ENCODE data around the gene METTL23. TPM values are rescaled to one million over a fixed set of nuclear protein-coding genes. Genes with fewer than 3 reads are reported as not detected.

Gene METTL23
- total RNA-seq, 4 donors from 2014 or later, result 20.6 to 29.9 (median 23.0) TPM

- Histone ChIP-seq H3K27ac (peak overlapping the region; percentile 11), H3K9me3 (no peaks in the 10 kb centered on the region), H3K4me1 (peaks cover 68% of the 10 kb centered on the region), H3K27me3 (no peaks in the 10 kb centered on the region), H3K4me3 (peak overlapping the region; percentile 82), H3K36me3 (peaks cover 44% of the 10 kb centered on the region)
- no peak for DNase-seq (ENCODE audit: low spot score in 2 of 2)
- 16% methylated on average over 5 of the region's 5 CpGs for WGBS
- TF ChIP-seq CTCF (IDR thresholded peaks at IDR 0.05), result no peak
- TF ChIP-seq POLR2AphosphoS5 (IDR thresholded peaks at IDR 0.05), result no peak
- TF ChIP-seq POLR2A (IDR thresholded peaks at IDR 0.05), result no peak
- no peak for TF ChIP-seq EP300 (IDR thresholded peaks at IDR 0.05)
Measured at GRCh38 chr17:76735006-76735405, 8.4 kb downstream of the METTL23 start.

- Histone ChIP-seq H3K27ac (peak overlapping the region; percentile 98), H3K4me1 (peaks cover 71% of the 10 kb centered on the region), H3K9me3 (no peaks in the 10 kb centered on the region), H3K36me3 (peaks cover 40% of the 10 kb centered on the region), H3K27me3 (no peaks in the 10 kb centered on the region), H3K4me3 (peak overlapping the region; percentile 82)
- no peak for DNase-seq (ENCODE audit: low spot score in 2 of 2)
- TF ChIP-seq EP300 (IDR thresholded peaks at IDR 0.05) (no peak), CTCF (IDR thresholded peaks at IDR 0.05) (no peak), POLR2AphosphoS5 (IDR thresholded peaks at IDR 0.05) (no peak), POLR2A (IDR thresholded peaks at IDR 0.05) (no peak)
- 2% methylated on average over 20 of the region's 20 CpGs for WGBS
Measured at GRCh38 chr17:76735586-76736348, 9.1 kb downstream of the METTL23 start.

- Histone ChIP-seq H3K9me3 (no peaks in the 10 kb centered on the region), H3K27ac (peak overlapping the region; percentile 98), H3K4me1 (peaks cover 64% of the 10 kb centered on the region), H3K36me3 (peaks cover 37% of the 10 kb centered on the region), H3K4me3 (peak overlapping the region; percentile 82), H3K27me3 (no peaks in the 10 kb centered on the region)
- DNase-seq (ENCODE audit: low spot score in 2 of 2), result peak; percentile 85 to 91
- WGBS, result 0% methylated on average over 16 of the region's 117 CpGs
- TF ChIP-seq EP300 (IDR thresholded peaks at IDR 0.05), result no peak
- peak in 2 of 3 donors; percentile 30 to 46 for TF ChIP-seq POLR2AphosphoS5 (IDR thresholded peaks at IDR 0.05)
- peak in 1 of 2 donors; percentile 17 for TF ChIP-seq CTCF (IDR thresholded peaks at IDR 0.05)
- peak in 1 of 2 donors; percentile 45 for TF ChIP-seq POLR2A (IDR thresholded peaks at IDR 0.05)
Measured at GRCh38 chr17:76736349-76737081, 9.9 kb downstream of the METTL23 start.

DNA sequence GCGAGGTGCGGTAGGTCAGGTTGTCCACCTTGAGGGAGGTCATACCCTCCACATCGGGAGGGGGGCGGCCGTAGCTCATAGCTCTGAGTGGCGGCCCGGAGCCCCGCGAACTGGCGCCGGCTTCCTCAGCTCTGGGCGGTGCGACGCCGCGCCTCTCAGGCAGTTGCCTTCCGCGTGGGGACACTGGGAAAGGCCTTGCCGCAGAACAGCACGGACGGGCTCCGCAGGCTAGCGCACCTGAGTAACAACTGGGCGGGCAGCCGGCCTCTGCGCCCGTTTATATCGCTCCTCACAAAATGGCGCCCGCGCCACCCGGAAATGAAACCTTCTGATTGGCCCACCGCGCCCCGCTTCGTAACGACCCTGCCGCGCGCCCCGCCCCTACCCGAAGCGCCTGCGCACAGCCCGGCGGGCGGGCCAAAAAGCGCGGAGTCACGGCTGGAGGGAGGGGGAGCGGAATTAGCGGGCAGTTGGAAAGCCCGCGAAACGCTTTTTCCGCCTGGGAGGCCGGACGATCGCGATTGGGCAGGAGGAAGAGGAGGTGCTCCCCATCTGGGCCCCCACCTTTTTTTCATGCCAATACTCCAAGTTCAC lies 10.5 kb downstream of the METTL23 start, which contains the start of gene SRSF2:
SRSF2 (minus strand) TSS at position 250 of the 594 bp plus-strand sequence; CDS start at position 79, 171 bp downstream.
- H3K4me3 ChIP-seq, result peak within 1 kb of the TSS; percentile 82
- DNase-seq (ENCODE audit: low spot score in 2 of 2), result peak; percentile 99
- H3K9me3 ChIP-seq, result no peaks in the 10 kb centered on the region
- 0% methylated on average over 4 of the region's 60 CpGs for WGBS
- H3K27me3 ChIP-seq, result no peaks in the 10 kb centered on the region
- H3K27ac ChIP-seq, result peak within 1 kb of the TSS; percentile 98
- peak; percentile 99 to 100 for TF ChIP-seq POLR2A (IDR thresholded peaks at IDR 0.05)
- peak; percentile 98 to 100 (median 100) for TF ChIP-seq POLR2AphosphoS5 (IDR thresholded peaks at IDR 0.05)
- no peak for TF ChIP-seq CTCF (IDR thresholded peaks at IDR 0.05)
- H3K36me3 ChIP-seq, result peaks cover 39% of the 10 kb centered on the region
- peaks cover 58% of the 10 kb centered on the region for H3K4me1 ChIP-seq
